HG03025 (cell line): ENCODE measurements around the gene BIK.
"Not testable (repeated sequence)": the region's sequence is repeated elsewhere in the genome, so short reads cannot be mapped to it uniquely, and the experiment has no call there.

Experiments used
- ATAC-seq: cut with Tn5 transposase; IDR thresholded peaks from one replicate; pipeline ENCODE4 v1.9.1; 2021; ENCODE audit warnings: mild to moderate bottlenecking, moderate library complexity; ENCODE audit not compliant: unreplicated experiment, low FRiP score

BIK gene

GRCh38 chr22:43104056-43104625 lies 6.4 kb upstream of the BIK start:
- ATAC-seq: not testable (repeated sequence)

- ATAC-seq: not testable (repeated sequence)
Measured at GRCh38 chr22:43104950-43105349, 5.6 kb upstream of the BIK start.

GRCh38 chr22:43106302-43106701 lies 4.2 kb upstream of the BIK start:
- no peak for ATAC-seq

GRCh38 chr22:43109511-43109910 lies 1.0 kb upstream of the BIK start:
- ATAC-seq: no peak

GRCh38 chr22:43109921-43110443 lies 568 bp upstream of the BIK start:
- no peak for ATAC-seq

- no peak for ATAC-seq
Measured at GRCh38 chr22:43110927-43111623, 525 bp downstream of the BIK start.

- no peak for ATAC-seq
Measured at GRCh38 chr22:43113526-43114251, 3.1 kb downstream of the BIK start.

- no peak for ATAC-seq
Measured at GRCh38 chr22:43114958-43115357, 4.4 kb downstream of the BIK start.

- no peak for ATAC-seq
Measured at GRCh38 chr22:43116932-43117331, 6.4 kb downstream of the BIK start.

GRCh38 chr22:43118024-43118849 lies 7.7 kb downstream of the BIK start:
- no peak for ATAC-seq

GRCh38 chr22:43118953-43119458 lies 8.5 kb downstream of the BIK start:
- peak; percentile 72 for ATAC-seq

GRCh38 chr22:43126501-43127165 lies 16.1 kb downstream of the BIK start:
- ATAC-seq: no peak

GRCh38 chr22:43127166-43127908 lies 16.8 kb downstream of the BIK start:
- ATAC-seq: no peak

- no peak for ATAC-seq
Measured at GRCh38 chr22:43128116-43128515, 17.6 kb downstream of the BIK start.

- ATAC-seq: no peak
Measured at GRCh38 chr22:43128928-43129424, 18.4 kb downstream of the BIK start.

GRCh38 chr22:43129426-43130425 lies 19.2 kb downstream of the BIK start:
- no peak for ATAC-seq

- no peak for ATAC-seq
Measured at GRCh38 chr22:43131773-43132501, 21.4 kb downstream of the BIK start.
